Vagina (tissue), 2 donors: ENCODE data around the gene NR3C2.

Experiments used
- POLR2A ChIP-seq, 2 donors: fragments of 450-650 bp; IDR thresholded peaks; one replicate each; pipeline ENCODE4 v1.6.1; 2017; ENCODE audit warnings: antibody characterized with exemption in 2 of 2, mild to moderate bottlenecking in 2 of 2, moderate library complexity in 2 of 2
- TF ChIP-seq, protein P1 (sequence below), 3 experiments: fragments of 450-650 bp in 2 of 3; fragments of 200-600 bp in 1 of 3; sonication (generic) in 1 of 3; IDR thresholded peaks; one replicate each; pipeline ENCODE4 v1.5.1; 2017 to 2019; ENCODE audit warnings: antibody characterized with exemption in 3 of 3, mild to moderate bottlenecking in 2 of 3, moderate library complexity in 2 of 3

DNA sequence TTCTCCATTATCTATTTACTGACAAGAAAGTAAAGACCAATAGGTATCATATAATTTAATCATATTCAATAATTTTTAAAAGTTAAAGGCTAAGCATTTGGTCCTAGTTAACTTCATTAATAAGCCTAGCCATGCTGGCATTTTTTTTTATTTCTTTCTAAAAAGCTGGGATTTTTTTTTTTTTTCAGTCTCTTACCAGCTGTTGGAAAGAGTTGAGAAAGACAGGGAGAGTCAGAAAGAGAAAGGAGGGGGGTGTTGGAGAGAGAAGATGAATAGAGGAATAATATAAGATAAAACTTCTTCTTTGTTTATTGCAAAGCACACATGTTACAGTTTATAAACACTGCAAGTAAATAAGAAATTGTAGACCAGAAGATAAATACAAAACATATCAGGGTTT, 5.9 kb upstream of the NR3C2 start:
- no peak for TF ChIP-seq POLR2A (IDR thresholded peaks at IDR 0.05)
- TF ChIP-seq, protein P1, sequence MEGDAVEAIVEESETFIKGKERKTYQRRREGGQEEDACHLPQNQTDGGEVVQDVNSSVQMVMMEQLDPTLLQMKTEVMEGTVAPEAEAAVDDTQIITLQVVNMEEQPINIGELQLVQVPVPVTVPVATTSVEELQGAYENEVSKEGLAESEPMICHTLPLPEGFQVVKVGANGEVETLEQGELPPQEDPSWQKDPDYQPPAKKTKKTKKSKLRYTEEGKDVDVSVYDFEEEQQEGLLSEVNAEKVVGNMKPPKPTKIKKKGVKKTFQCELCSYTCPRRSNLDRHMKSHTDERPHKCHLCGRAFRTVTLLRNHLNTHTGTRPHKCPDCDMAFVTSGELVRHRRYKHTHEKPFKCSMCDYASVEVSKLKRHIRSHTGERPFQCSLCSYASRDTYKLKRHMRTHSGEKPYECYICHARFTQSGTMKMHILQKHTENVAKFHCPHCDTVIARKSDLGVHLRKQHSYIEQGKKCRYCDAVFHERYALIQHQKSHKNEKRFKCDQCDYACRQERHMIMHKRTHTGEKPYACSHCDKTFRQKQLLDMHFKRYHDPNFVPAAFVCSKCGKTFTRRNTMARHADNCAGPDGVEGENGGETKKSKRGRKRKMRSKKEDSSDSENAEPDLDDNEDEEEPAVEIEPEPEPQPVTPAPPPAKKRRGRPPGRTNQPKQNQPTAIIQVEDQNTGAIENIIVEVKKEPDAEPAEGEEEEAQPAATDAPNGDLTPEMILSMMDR (IDR thresholded peaks at IDR 0.05): no peak
